Measurements from ENCODE around the gene BCL7C. TPM values are rescaled to one million over a fixed set of nuclear protein-coding genes. Genes with fewer than 3 reads are reported as not detected.

Gene BCL7C
- total and polyA plus RNA-seq, 12 donors: 7.7 to 88.3 (median 33.9) TPM

- no peaks in the 10 kb centered on the region for H3K4me1 ChIP-seq (replicated peaks in 1 of 2)
- no peak for TF ChIP-seq POLR2A (IDR thresholded peaks at IDR 0.05)
- no peak for TF ChIP-seq CTCF (IDR thresholded peaks at IDR 0.05)
- H3K9me3 ChIP-seq (replicated peaks in 1 of 3): no peaks in the 10 kb centered on the region
- H3K27me3 ChIP-seq: no peaks in the 10 kb centered on the region
- H3K36me3 ChIP-seq (replicated peaks in 1 of 2): no peaks in the 10 kb centered on the region
- H3K4me3 ChIP-seq: no peak overlapping the region
- DNase-seq: no peak
- H3K27ac ChIP-seq: no peak overlapping the region
- 84 to 96% (median 94%) methylated on average over 3 of the region's 3 CpGs for WGBS, 4 donors
- intact Hi-C loops (cut with DNase I): loop anchor here in 1 of 2 donors (5.0 kb wide), 1 partner anchor 73 kb away; no protein-coding TSS in a partner anchor
Measured at GRCh38 chr16:30914830-30915229, 21.0 kb upstream of the BCL7C start.

GRCh38 chr16:30912794-30913412 lies 19.0 kb upstream of the BCL7C start:
- DNase-seq: no peak
- no peak overlapping the region for H3K4me3 ChIP-seq
- no peaks in the 10 kb centered on the region for H3K36me3 ChIP-seq (replicated peaks in 1 of 2)
- no peaks in the 10 kb centered on the region for H3K27me3 ChIP-seq
- no peaks in the 10 kb centered on the region for H3K4me1 ChIP-seq (replicated peaks in 1 of 2)
- intact Hi-C loops (cut with DNase I): loop anchor here in 1 of 2 donors (5.0 kb wide), 1 partner anchor 71 kb away; no protein-coding TSS in a partner anchor
- H3K9me3 ChIP-seq (replicated peaks in 1 of 3): no peaks in the 10 kb centered on the region
- WGBS, 4 donors: 87 to 95% (median 92%) methylated on average over 6 of the region's 6 CpGs
- TF ChIP-seq POLR2A (IDR thresholded peaks at IDR 0.05): no peak
- no peak for TF ChIP-seq CTCF (IDR thresholded peaks at IDR 0.05)
- H3K27ac ChIP-seq: no peak overlapping the region

GRCh38 chr16:30910427-30911029 lies 16.7 kb upstream of the BCL7C start:
- intact Hi-C loops (cut with DNase I): loop anchor here in 1 of 2 donors (5.0 kb wide), 1 partner anchor 68 kb away; no protein-coding TSS in a partner anchor
- no peak overlapping the region for H3K27ac ChIP-seq
- 73 to 82% (median 76%) methylated on average over 16 to 18 of the region's 18 CpGs for WGBS, 4 donors
- no peaks in the 10 kb centered on the region for H3K36me3 ChIP-seq (replicated peaks in 1 of 2)
- no peaks in the 10 kb centered on the region for H3K27me3 ChIP-seq
- no peak overlapping the region for H3K4me3 ChIP-seq
- no peak for TF ChIP-seq POLR2A (IDR thresholded peaks at IDR 0.05)
- TF ChIP-seq CTCF (IDR thresholded peaks at IDR 0.05): no peak
- no peaks in the 10 kb centered on the region for H3K4me1 ChIP-seq (replicated peaks in 1 of 2)
- H3K9me3 ChIP-seq (replicated peaks in 1 of 3): no peaks in the 10 kb centered on the region
- DNase-seq: no peak

GRCh38 chr16:30907064-30907463 lies 13.2 kb upstream of the BCL7C start:
- WGBS, 4 donors: 83 to 94% (median 88%) methylated on average over 3 to 4 of the region's 4 CpGs
- no peaks in the 10 kb centered on the region for H3K4me1 ChIP-seq (replicated peaks in 1 of 2)
- no peak overlapping the region for H3K4me3 ChIP-seq
- DNase-seq: no peak
- no peaks in the 10 kb centered on the region for H3K36me3 ChIP-seq (replicated peaks in 1 of 2)
- H3K9me3 ChIP-seq (replicated peaks in 1 of 3): no peaks in the 10 kb centered on the region
- H3K27me3 ChIP-seq: no peaks in the 10 kb centered on the region
- no peak overlapping the region for H3K27ac ChIP-seq
- intact Hi-C loops (cut with DNase I): no loop called here
- TF ChIP-seq POLR2A (IDR thresholded peaks at IDR 0.05) (no peak), CTCF (IDR thresholded peaks at IDR 0.05) (no peak)

Data from adrenal gland (tissue), 12 donors.